ENCODE measurements around the gene WDR82. TPM values are rescaled to one million over a fixed set of nuclear protein-coding genes. Genes with fewer than 3 reads are reported as not detected.

WDR82 gene
- total and polyA plus RNA-seq, 4 donors, result 27.9 to 72.4 (median 44.9) TPM

GRCh38 chr3:52233968-52234367 lies 44.5 kb downstream of the WDR82 start:
- ATAC-seq (ENCODE audit: low FRiP score), result no peak
- no peak for DNase-seq
- Histone ChIP-seq H3K4me3 (ENCODE audit: low read length in 2 of 2) (no peak overlapping the region), H3K27ac (ENCODE audit: low read depth in 1 of 2, low read length in 2 of 2) (no peak overlapping the region), H3K4me1 (ENCODE audit: control insufficient read depth in 1 of 2, insufficient read depth in 2 of 2, low read length in 2 of 2) (no peaks in the 10 kb centered on the region), H3K36me3 (ENCODE audit: control insufficient read depth in 1 of 2, insufficient read depth in 2 of 2, low read length in 1 of 2) (peaks cover 0 to 6% of the 10 kb centered on the region in 2 donors), H3K27me3 (ENCODE audit: control insufficient read depth in 1 of 2, insufficient read depth in 2 of 2, low read length in 1 of 2) (no peaks in the 10 kb centered on the region), H3K9me3 (ENCODE audit: control insufficient read depth, low read length) (no peaks in the 10 kb centered on the region)
- 25 to 33% methylated on average over 3 of the region's 3 CpGs for WGBS, 2 donors
- intact Hi-C loops (cut with DNase I), result loop anchor here in 1 of 2 donors (5.0 kb wide), 1 partner anchor 108 kb away; no protein-coding TSS in a partner anchor

DNA sequence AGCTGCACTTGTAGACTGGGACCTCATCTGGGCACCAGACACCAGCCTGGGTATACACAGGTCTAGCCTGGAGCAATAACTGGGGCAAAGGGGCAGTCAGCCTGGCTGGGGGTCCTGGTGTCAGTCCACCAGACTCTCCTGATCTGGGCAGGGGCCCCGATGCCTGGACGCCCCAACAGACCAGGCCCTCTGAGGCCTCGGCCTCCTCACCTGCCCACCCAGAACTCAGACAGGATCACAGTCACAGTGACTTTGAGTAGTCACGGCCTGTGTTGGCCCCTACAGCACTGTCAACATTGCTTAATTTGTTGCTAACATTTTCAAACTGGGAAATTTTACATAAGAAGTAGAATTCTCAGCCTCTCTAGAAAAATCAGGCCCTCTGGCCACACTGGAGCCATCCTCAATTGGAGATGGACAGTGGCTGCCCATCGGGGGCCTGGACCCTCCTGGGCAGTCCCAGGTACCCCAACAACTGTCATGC lies 45.3 kb downstream of the WDR82 start:
- Histone ChIP-seq H3K4me3 (ENCODE audit: low read length in 2 of 2) (no peak overlapping the region), H3K9me3 (ENCODE audit: control insufficient read depth, low read length) (no peaks in the 10 kb centered on the region), H3K36me3 (ENCODE audit: control insufficient read depth in 1 of 2, insufficient read depth in 2 of 2, low read length in 1 of 2) (peaks cover 0 to 6% of the 10 kb centered on the region in 2 donors), H3K27me3 (ENCODE audit: control insufficient read depth in 1 of 2, insufficient read depth in 2 of 2, low read length in 1 of 2) (no peaks in the 10 kb centered on the region), H3K4me1 (ENCODE audit: control insufficient read depth in 1 of 2, insufficient read depth in 2 of 2, low read length in 2 of 2) (no peaks in the 10 kb centered on the region), H3K27ac (ENCODE audit: low read depth in 1 of 2, low read length in 2 of 2) (no peak overlapping the region)
- DNase-seq (no peak), ATAC-seq (ENCODE audit: low FRiP score) (no peak)
- WGBS, 2 donors, result 89 to 91% methylated on average over 5 of the region's 5 CpGs
- intact Hi-C loops (cut with DNase I), result loop anchor here in 1 of 2 donors (5.0 kb wide), 1 partner anchor 109 kb away; no protein-coding TSS in a partner anchor

DNA sequence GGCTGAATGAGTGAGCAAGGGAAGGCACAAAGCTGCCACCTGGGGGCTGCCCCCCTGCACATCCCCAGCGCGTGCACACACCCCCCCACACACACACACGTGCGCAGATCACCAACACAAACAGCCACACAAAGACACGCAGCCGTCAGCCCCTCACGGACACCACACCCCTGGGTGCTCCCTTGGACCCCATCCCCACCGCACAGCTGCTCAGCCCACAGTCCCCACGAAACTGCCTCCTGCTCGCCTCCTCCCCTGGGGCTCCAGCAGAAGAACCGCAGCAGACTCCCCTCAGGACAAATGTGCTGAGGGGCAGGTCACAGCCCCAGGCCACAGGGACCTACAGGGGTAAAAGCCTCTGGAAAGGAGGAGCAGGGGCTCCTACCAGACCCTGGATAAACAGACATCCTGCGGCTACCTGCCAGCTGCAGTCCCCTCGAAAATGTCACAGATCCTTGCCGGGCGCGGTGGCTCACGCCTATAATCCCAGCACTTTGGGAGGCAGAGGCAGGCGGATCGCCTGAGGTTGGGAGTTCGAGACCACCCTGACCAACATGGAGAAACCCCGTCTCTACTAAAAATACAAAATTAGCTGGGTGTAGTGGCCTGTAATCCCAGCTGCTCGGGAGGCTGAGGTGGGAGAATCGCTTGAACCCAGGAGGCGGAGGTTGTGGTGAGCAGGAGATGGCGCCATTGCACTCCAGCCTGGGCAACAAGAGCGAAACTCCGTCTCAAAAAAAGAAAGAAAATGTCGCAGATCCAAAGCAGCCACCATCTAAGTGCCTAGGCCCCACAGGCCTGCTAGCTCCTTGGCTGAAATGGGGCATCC lies 46.0 kb downstream of the WDR82 start:
- DNase-seq, result no peak
- H3K27ac ChIP-seq (ENCODE audit: low read depth in 1 of 2, low read length in 2 of 2), result no peak overlapping the region
- 91% methylated on average over 26 to 28 of the region's 28 CpGs for WGBS, 2 donors
- ATAC-seq (ENCODE audit: low FRiP score), result no peak
- H3K9me3 ChIP-seq (ENCODE audit: control insufficient read depth, low read length), result no peaks in the 10 kb centered on the region
- intact Hi-C loops (cut with DNase I), result loop anchor here in 1 of 2 donors (5.0 kb wide), 1 partner anchor 110 kb away; no protein-coding TSS in a partner anchor
- no peaks in the 10 kb centered on the region for H3K27me3 ChIP-seq (ENCODE audit: control insufficient read depth in 1 of 2, insufficient read depth in 2 of 2, low read length in 1 of 2)
- H3K36me3 ChIP-seq (ENCODE audit: control insufficient read depth in 1 of 2, insufficient read depth in 2 of 2, low read length in 1 of 2), result peaks cover 0 to 6% of the 10 kb centered on the region in 2 donors
- H3K4me3 ChIP-seq (ENCODE audit: low read length in 2 of 2), result no peak overlapping the region
- H3K4me1 ChIP-seq (ENCODE audit: control insufficient read depth in 1 of 2, insufficient read depth in 2 of 2, low read length in 2 of 2), result no peaks in the 10 kb centered on the region

- H3K27ac ChIP-seq (ENCODE audit: low read depth in 1 of 2, low read length in 2 of 2), result no peak overlapping the region
- peak; percentile 88 to 94 for DNase-seq
- peak; percentile 61 for ATAC-seq (ENCODE audit: low FRiP score)
- no peaks in the 10 kb centered on the region for H3K27me3 ChIP-seq (ENCODE audit: control insufficient read depth in 1 of 2, insufficient read depth in 2 of 2, low read length in 1 of 2)
- WGBS, 2 donors, result 76 to 78% methylated on average over 33 to 34 of the region's 34 CpGs
- H3K4me3 ChIP-seq (ENCODE audit: low read length in 2 of 2), result no peak overlapping the region
- H3K36me3 ChIP-seq (ENCODE audit: control insufficient read depth in 1 of 2, insufficient read depth in 2 of 2, low read length in 1 of 2), result peaks cover 0 to 6% of the 10 kb centered on the region in 2 donors
- intact Hi-C loops (cut with DNase I), result loop anchor here (2.0 to 5.0 kb wide), 2 partner anchors 109 to 111 kb away; no protein-coding TSS in a partner anchor
- no peaks in the 10 kb centered on the region for H3K9me3 ChIP-seq (ENCODE audit: control insufficient read depth, low read length)
- no peaks in the 10 kb centered on the region for H3K4me1 ChIP-seq (ENCODE audit: control insufficient read depth in 1 of 2, insufficient read depth in 2 of 2, low read length in 2 of 2)
Measured at GRCh38 chr3:52231502-52232278, 46.8 kb downstream of the WDR82 start.

GRCh38 chr3:52230889-52231499 lies 47.5 kb downstream of the WDR82 start:
- Histone ChIP-seq H3K4me1 (ENCODE audit: control insufficient read depth in 1 of 2, insufficient read depth in 2 of 2, low read length in 2 of 2) (no peaks in the 10 kb centered on the region), H3K27me3 (ENCODE audit: control insufficient read depth in 1 of 2, insufficient read depth in 2 of 2, low read length in 1 of 2) (no peaks in the 10 kb centered on the region), H3K36me3 (ENCODE audit: control insufficient read depth in 1 of 2, insufficient read depth in 2 of 2, low read length in 1 of 2) (peaks cover 0 to 6% of the 10 kb centered on the region in 2 donors), H3K4me3 (ENCODE audit: low read length in 2 of 2) (no peak overlapping the region), H3K27ac (ENCODE audit: low read depth in 1 of 2, low read length in 2 of 2) (no peak overlapping the region), H3K9me3 (ENCODE audit: control insufficient read depth, low read length) (no peaks in the 10 kb centered on the region)
- ATAC-seq (ENCODE audit: low FRiP score), result no peak
- DNase-seq, result peak in 1 of 2 donors; percentile 43
- intact Hi-C loops (cut with DNase I), result loop anchor here (2.0 to 5.0 kb wide), 2 partner anchors 110 to 111 kb away; no protein-coding TSS in a partner anchor
- 91 to 92% methylated on average over 14 to 16 of the region's 16 CpGs for WGBS, 2 donors

- H3K36me3 ChIP-seq (ENCODE audit: control insufficient read depth in 1 of 2, insufficient read depth in 2 of 2, low read length in 1 of 2), result peaks cover 0 to 6% of the 10 kb centered on the region in 2 donors
- H3K27ac ChIP-seq (ENCODE audit: low read depth in 1 of 2, low read length in 2 of 2), result no peak overlapping the region
- intact Hi-C loops (cut with DNase I), result loop anchor here (2.0 to 5.0 kb wide), 2 partner anchors 110 to 112 kb away; no protein-coding TSS in a partner anchor
- ATAC-seq (ENCODE audit: low FRiP score) (no peak), DNase-seq (no peak)
- no peaks in the 10 kb centered on the region for H3K9me3 ChIP-seq (ENCODE audit: control insufficient read depth, low read length)
- H3K4me1 ChIP-seq (ENCODE audit: control insufficient read depth in 1 of 2, insufficient read depth in 2 of 2, low read length in 2 of 2), result no peaks in the 10 kb centered on the region
- 92 to 93% methylated on average over 6 of the region's 6 CpGs for WGBS, 2 donors
- no peaks in the 10 kb centered on the region for H3K27me3 ChIP-seq (ENCODE audit: control insufficient read depth in 1 of 2, insufficient read depth in 2 of 2, low read length in 1 of 2)
- H3K4me3 ChIP-seq (ENCODE audit: low read length in 2 of 2), result no peak overlapping the region
Measured at GRCh38 chr3:52230461-52230860, 48.0 kb downstream of the WDR82 start.

DNA sequence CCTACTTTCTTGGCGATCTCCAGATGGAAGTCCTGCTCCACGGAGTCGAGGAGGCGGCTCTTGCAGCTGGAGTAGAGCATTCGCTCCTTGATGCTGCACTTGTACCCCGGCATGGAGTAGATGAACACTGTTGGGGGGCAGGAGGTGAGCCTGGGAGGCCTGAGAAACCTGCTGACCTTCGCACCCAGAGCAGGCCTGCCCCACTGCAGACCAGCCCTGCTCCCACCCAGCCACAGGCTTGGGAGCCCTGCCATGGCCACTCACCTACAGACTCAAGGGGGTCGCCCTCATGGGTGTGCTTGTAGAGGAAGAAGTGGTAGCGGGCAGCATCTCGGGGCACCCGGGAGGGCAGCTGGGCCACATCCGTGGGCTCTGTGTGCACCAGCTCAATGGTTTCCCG lies 48.8 kb downstream of the WDR82 start:
- H3K9me3 ChIP-seq (ENCODE audit: control insufficient read depth, low read length), result no peaks in the 10 kb centered on the region
- H3K36me3 ChIP-seq (ENCODE audit: control insufficient read depth in 1 of 2, insufficient read depth in 2 of 2, low read length in 1 of 2), result peaks cover 0 to 6% of the 10 kb centered on the region in 2 donors
- no peaks in the 10 kb centered on the region for H3K4me1 ChIP-seq (ENCODE audit: control insufficient read depth in 1 of 2, insufficient read depth in 2 of 2, low read length in 2 of 2)
- 93 to 95% methylated on average over 13 of the region's 13 CpGs for WGBS, 2 donors
- no peaks in the 10 kb centered on the region for H3K27me3 ChIP-seq (ENCODE audit: control insufficient read depth in 1 of 2, insufficient read depth in 2 of 2, low read length in 1 of 2)
- ATAC-seq (ENCODE audit: low FRiP score), result no peak
- peak in 1 of 2 donors; percentile 37 for DNase-seq
- no peak overlapping the region for H3K27ac ChIP-seq (ENCODE audit: low read depth in 1 of 2, low read length in 2 of 2)
- no peak overlapping the region for H3K4me3 ChIP-seq (ENCODE audit: low read length in 2 of 2)
- intact Hi-C loops (cut with DNase I), result loop anchor here (2.0 to 5.0 kb wide), 2 partner anchors 111 to 113 kb away; no protein-coding TSS in a partner anchor

GRCh38 chr3:52228751-52229291 lies 49.6 kb downstream of the WDR82 start:
- DNase-seq (peak in 1 of 2 donors; percentile 37), ATAC-seq (ENCODE audit: low FRiP score) (no peak)
- no peaks in the 10 kb centered on the region for H3K4me1 ChIP-seq (ENCODE audit: control insufficient read depth in 1 of 2, insufficient read depth in 2 of 2, low read length in 2 of 2)
- intact Hi-C loops (cut with DNase I), result no loop called here
- 90 to 93% methylated on average over 21 of the region's 21 CpGs for WGBS, 2 donors
- H3K27ac ChIP-seq (ENCODE audit: low read depth in 1 of 2, low read length in 2 of 2), result no peak overlapping the region
- no peaks in the 10 kb centered on the region for H3K27me3 ChIP-seq (ENCODE audit: control insufficient read depth in 1 of 2, insufficient read depth in 2 of 2, low read length in 1 of 2)
- no peaks in the 10 kb centered on the region for H3K9me3 ChIP-seq (ENCODE audit: control insufficient read depth, low read length)
- H3K36me3 ChIP-seq (ENCODE audit: control insufficient read depth in 1 of 2, insufficient read depth in 2 of 2, low read length in 1 of 2), result peaks cover 0 to 6% of the 10 kb centered on the region in 2 donors
- H3K4me3 ChIP-seq (ENCODE audit: low read length in 2 of 2), result no peak overlapping the region
